SK-N-SH treated with all-trans-retinoic acid at 6 μM for 48 hours (cell line): Measurements from ENCODE around the gene CRACR2A.

Source experiments
- ATAC-seq: fragments of 200-7000 bp; cut with Tn5 transposase; 3 replicates; pipeline ENCODE4 v1.9.1; 2020; ENCODE audit warnings: mild to moderate bottlenecking, moderate library complexity
- ARNTL ChIP-seq: fragments of 450-650 bp; formaldehyde crosslinking; IDR thresholded peaks from 2 replicates; pipeline ENCODE4 v1.5.0; 2020; ENCODE audit warnings: low read depth, mild to moderate bottlenecking, moderate library complexity, borderline replicate concordance
- BACH2 ChIP-seq: fragments of 250-450 bp; sonication (Bioruptor Pico); IDR thresholded peaks from 2 replicates; pipeline ENCODE4 v1.9.0; 2021; ENCODE audit warnings: mild to moderate bottlenecking, borderline replicate concordance
- CREB5 ChIP-seq: fragments of 250-450 bp; sonication (Bioruptor Pico); IDR thresholded peaks from 2 replicates; pipeline ENCODE4 v1.5.1; 2020; ENCODE audit warnings: low read depth, mild to moderate bottlenecking, moderate library complexity
- CSDC2 ChIP-seq: fragments of 250-450 bp; sonication (Bioruptor Pico); IDR thresholded peaks from 2 replicates; pipeline ENCODE4 v1.5.0; 2020; ENCODE audit warnings: mild to moderate bottlenecking, moderate library complexity
- CSRNP3 ChIP-seq: fragments of 250-450 bp; sonication (Bioruptor Pico); IDR thresholded peaks from 2 replicates; pipeline ENCODE4 v1.5.1; 2021; ENCODE audit warnings: mild to moderate bottlenecking, moderate library complexity
- ESRRG ChIP-seq: fragments of 250-450 bp; sonication (Bioruptor Pico); IDR thresholded peaks from 2 replicates; pipeline ENCODE4 v1.6.1; 2021; ENCODE audit warnings: mild to moderate bottlenecking
- ISL1 ChIP-seq: fragments of 250-450 bp; sonication (Bioruptor Pico); IDR thresholded peaks from 2 replicates; pipeline ENCODE4 v2.1.2; 2022; ENCODE audit warnings: mild to moderate bottlenecking, moderate library complexity
- OSR1 ChIP-seq: fragments of 250-450 bp; sonication (Bioruptor Pico); IDR thresholded peaks from 2 replicates; pipeline ENCODE4 v1.8.0; 2022; ENCODE audit warnings: moderate library complexity, mild to moderate bottlenecking, inconsistent platforms
- PATZ1 ChIP-seq: fragments of 250-450 bp; sonication (Bioruptor Pico); IDR thresholded peaks from 2 replicates; pipeline ENCODE4 v1.8.0; 2020; ENCODE audit warnings: mild to moderate bottlenecking, moderate library complexity, borderline replicate concordance
- POU6F1 ChIP-seq: fragments of 250-450 bp; sonication (Bioruptor Pico); IDR thresholded peaks from 2 replicates; pipeline ENCODE4 v1.8.0; 2021; ENCODE audit warnings: low read depth, mild to moderate bottlenecking, moderate library complexity, borderline replicate concordance
- RARB ChIP-seq: fragments of 250-450 bp; sonication (Bioruptor Pico); IDR thresholded peaks from 2 replicates; pipeline ENCODE4 v1.8.0; 2021; ENCODE audit warnings: mild to moderate bottlenecking, moderate library complexity
- SNAI2 ChIP-seq: fragments of 250-450 bp; sonication (Bioruptor Pico); IDR thresholded peaks from 2 replicates; pipeline ENCODE4 v1.5.0; 2020; ENCODE audit warnings: mild to moderate bottlenecking, moderate library complexity
- TCF4 ChIP-seq: fragments of 250-450 bp; sonication (Bioruptor Pico); IDR thresholded peaks from 2 replicates; pipeline ENCODE4 v1.8.0; 2021; ENCODE audit warnings: mild to moderate bottlenecking, moderate library complexity, borderline replicate concordance
- TOX ChIP-seq: fragments of 250-450 bp; sonication (Bioruptor Pico); IDR thresholded peaks from 2 replicates; pipeline ENCODE4 v1.8.0; 2021; ENCODE audit warnings: mild to moderate bottlenecking, moderate library complexity, borderline replicate concordance
- TSHZ2 ChIP-seq: fragments of 250-450 bp; sonication (Bioruptor Pico); IDR thresholded peaks from 2 replicates; pipeline ENCODE4 v1.5.0; 2020; ENCODE audit warnings: mild to moderate bottlenecking, moderate library complexity
- ZC3H10 ChIP-seq: fragments of 250-450 bp; sonication (Bioruptor Pico); IDR thresholded peaks from 2 replicates; pipeline ENCODE4 v1.5.1; 2021; ENCODE audit warnings: mild to moderate bottlenecking, moderate library complexity
- ZNF565 ChIP-seq: fragments of 450-650 bp; formaldehyde crosslinking; conservative IDR thresholded peaks from 2 replicates; pipeline ENCODE4 v1.5.0; 2020; ENCODE audit warnings: low read depth, mild to moderate bottlenecking, moderate library complexity
- ZNF8 ChIP-seq: fragments of 450-650 bp; formaldehyde crosslinking; IDR thresholded peaks from 2 replicates; pipeline ENCODE4 v1.5.0; 2020; ENCODE audit warnings: mild to moderate bottlenecking, moderate library complexity

The CRACR2A gene

GRCh38 chr12:3680919-3681594, 71.9 kb downstream of the CRACR2A start (continued):
- TF ChIP-seq CREB5 (CRISPR knock-in tag) (no peak), ISL1 (CRISPR knock-in tag) (no peak), ZNF8 (CRISPR knock-in tag) (no peak), BACH2 (CRISPR knock-in tag) (no peak)

GRCh38 chr12:3679831-3680230, 73.1 kb downstream of the CRACR2A start:
- no peak for ATAC-seq
- TF ChIP-seq TSHZ2 (CRISPR knock-in tag), result no peak
- no peak for TF ChIP-seq RARB (CRISPR knock-in tag)

GRCh38 chr12:3677609-3678008, 75.3 kb downstream of the CRACR2A start:
- TF ChIP-seq TOX (no peak), CSDC2 (no peak), TSHZ2 (CRISPR knock-in tag) (no peak), PATZ1 (CRISPR knock-in tag) (no peak), SNAI2 (CRISPR knock-in tag) (no peak), BACH2 (CRISPR knock-in tag) (no peak), ZNF8 (CRISPR knock-in tag) (no peak), ZC3H10 (CRISPR knock-in tag) (no peak)
- ATAC-seq, result no peak

GRCh38 chr12:3673981-3674708, 78.8 kb downstream of the CRACR2A start:
- no peak for ATAC-seq
- TF ChIP-seq ESRRG (CRISPR knock-in tag) (no peak), ARNTL (CRISPR knock-in tag) (no peak), OSR1 (CRISPR knock-in tag) (no peak), TCF4 (CRISPR knock-in tag) (no peak), SNAI2 (CRISPR knock-in tag) (no peak), ZC3H10 (CRISPR knock-in tag) (no peak), CSDC2 (no peak)

GRCh38 chr12:3672113-3672509, 80.8 kb downstream of the CRACR2A start:
- no peak for ATAC-seq
- TF ChIP-seq BACH2 (CRISPR knock-in tag), result no peak
- no peak for TF ChIP-seq CSRNP3 (CRISPR knock-in tag)
- no peak for TF ChIP-seq OSR1 (CRISPR knock-in tag)
- no peak for TF ChIP-seq ZNF565 (CRISPR knock-in tag)
- TF ChIP-seq TOX, result no peak
- TF ChIP-seq ZNF8 (CRISPR knock-in tag), result no peak
- no peak for TF ChIP-seq PATZ1 (CRISPR knock-in tag)
- no peak for TF ChIP-seq POU6F1 (CRISPR knock-in tag)
- no peak for TF ChIP-seq SNAI2 (CRISPR knock-in tag)
